Large intestine (tissue), 3 donors: ENCODE data around the gene FKBP1A. TPM values are rescaled to one million over a fixed set of nuclear protein-coding genes. Genes with fewer than 3 reads are reported as not detected.

ENCODE experiments used
- DNase-seq, 2 donors: peaks; one replicate each; pipeline versions ENCODE4 v3.0.0 to v3.0.0-alpha.2; 2013
- H3K27ac ChIP-seq: one replicate; pipeline ENCODE4 v1.5.1; 2013; ENCODE audit warnings: low read length
- H3K27me3 ChIP-seq: 2 replicates; pipeline ENCODE4 v1.6.1; 2013; ENCODE audit warnings: low read length; ENCODE audit not compliant: control insufficient read depth, insufficient read depth
- H3K36me3 ChIP-seq: 2 replicates; pipeline ENCODE4 v1.6.1; 2013; ENCODE audit warnings: low read length; ENCODE audit not compliant: control insufficient read depth, insufficient read depth
- H3K4me1 ChIP-seq: one replicate; pipeline ENCODE4 v1.6.1; 2013; ENCODE audit warnings: low read length; ENCODE audit not compliant: control insufficient read depth, insufficient read depth
- H3K4me3 ChIP-seq: one replicate; pipeline ENCODE4 v1.5.1; 2013; ENCODE audit warnings: low read length
- H3K9me3 ChIP-seq: one replicate; pipeline ENCODE4 v1.6.1; 2013; ENCODE audit warnings: mild to moderate bottlenecking, low read depth, low read length, moderate library complexity; ENCODE audit not compliant: control insufficient read depth
- WGBS: methylation state at CpG from one replicate; pipeline ENCODE4 v1.1.5; 2013; ENCODE audit warnings: low lambda C conversion rate; ENCODE audit not compliant: insufficient coverage; 5-methylcytosine and 5-hydroxymethylcytosine counted together
- polyA plus RNA-seq: library from polyadenylated mRNA; unstranded; fragments of 120-200 nt; gene quantifications from one replicate; pipeline ENCODE4 v1.2.1, GENCODE V29; 2013

Gene FKBP1A
- polyA plus RNA-seq, 1 donor, result 259 TPM

DNA sequence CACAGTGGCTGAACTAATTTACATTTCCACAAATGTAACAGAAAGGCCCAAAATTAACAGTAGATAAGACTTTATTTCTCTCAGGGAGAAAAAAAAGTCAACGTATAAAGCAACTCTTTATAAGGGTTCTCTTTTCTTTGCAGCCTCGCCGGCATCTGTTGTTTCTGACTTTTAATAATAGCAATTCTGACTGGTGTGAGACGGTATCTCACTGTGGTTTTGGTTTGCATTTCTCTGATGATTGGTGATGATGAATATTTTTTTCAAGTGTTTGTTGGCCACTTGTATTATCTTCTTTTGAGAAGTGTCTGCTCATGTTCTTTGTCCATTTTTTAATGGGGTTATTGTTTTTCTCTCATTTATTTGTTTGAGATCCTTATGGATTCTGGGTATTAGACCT lies 27.2 kb upstream of the FKBP1A start:
- 100% methylated on average over 1 of the region's 4 CpGs for WGBS
- H3K4me1 ChIP-seq, result no peaks in the 10 kb centered on the region
- peaks cover 4% of the 10 kb centered on the region for H3K9me3 ChIP-seq
- H3K36me3 ChIP-seq, result no peaks in the 10 kb centered on the region
- no peak overlapping the region for H3K27ac ChIP-seq
- DNase-seq, result no peak
- H3K4me3 ChIP-seq, result no peak overlapping the region
- H3K27me3 ChIP-seq, result peaks cover 2% of the 10 kb centered on the region

GRCh38 chr20:1418350-1418749 lies 25.5 kb upstream of the FKBP1A start:
- Histone ChIP-seq H3K4me3 (no peak overlapping the region), H3K9me3 (peaks cover 4% of the 10 kb centered on the region), H3K27ac (no peak overlapping the region), H3K27me3 (peaks cover 2% of the 10 kb centered on the region), H3K4me1 (no peaks in the 10 kb centered on the region), H3K36me3 (no peaks in the 10 kb centered on the region)
- WGBS, result no CpG with 5 or more reads among the region's 3 CpGs
- DNase-seq, result no peak

DNA sequence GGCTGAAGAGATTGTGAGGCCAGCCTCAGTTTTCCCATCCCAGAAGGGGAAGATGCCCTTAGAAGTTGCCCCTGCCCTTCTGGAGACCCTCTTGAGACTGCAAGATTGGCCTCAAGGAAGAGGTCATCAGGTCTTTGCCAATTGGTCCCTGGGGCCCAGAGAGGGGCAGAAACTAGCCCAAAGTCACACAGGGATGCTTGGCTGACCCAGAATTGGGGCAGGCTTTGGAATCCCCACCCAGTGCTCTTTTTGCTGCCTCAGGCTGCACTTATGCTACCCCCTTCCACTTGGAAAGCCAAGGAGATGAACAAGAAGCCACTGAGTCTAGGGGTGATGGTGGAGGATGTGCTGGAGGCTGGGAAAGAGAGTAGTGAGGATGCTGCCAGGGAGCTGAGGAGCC lies 24.9 kb upstream of the FKBP1A start:
- Histone ChIP-seq H3K4me1 (no peaks in the 10 kb centered on the region), H3K36me3 (no peaks in the 10 kb centered on the region), H3K27me3 (peaks cover 2% of the 10 kb centered on the region), H3K9me3 (peaks cover 4% of the 10 kb centered on the region), H3K4me3 (no peak overlapping the region), H3K27ac (no peak overlapping the region)
- no peak for DNase-seq

DNA sequence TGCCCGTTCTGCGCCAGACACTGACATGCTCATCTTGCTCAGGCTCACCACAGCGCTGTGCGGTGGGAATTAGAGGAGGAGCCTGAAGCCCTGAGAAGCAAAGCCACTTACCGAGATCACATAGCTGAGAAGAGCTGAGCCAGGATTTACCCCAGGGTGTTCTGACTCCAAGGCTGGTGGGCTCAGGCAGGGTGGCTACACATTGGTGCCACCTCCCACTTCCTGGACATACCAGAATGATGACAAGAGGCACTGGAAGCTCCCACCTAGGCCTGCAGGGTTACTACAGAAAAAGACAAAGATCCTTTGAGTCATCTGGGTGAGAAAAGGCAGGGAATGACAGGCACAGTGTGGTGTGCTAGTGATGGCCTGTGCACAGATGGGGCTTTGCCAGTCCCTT lies 24.4 kb upstream of the FKBP1A start:
- Histone ChIP-seq H3K4me3 (no peak overlapping the region), H3K9me3 (peaks cover 4% of the 10 kb centered on the region), H3K27ac (no peak overlapping the region), H3K4me1 (no peaks in the 10 kb centered on the region), H3K36me3 (no peaks in the 10 kb centered on the region), H3K27me3 (peaks cover 2% of the 10 kb centered on the region)
- no CpG with 5 or more reads among the region's 5 CpGs for WGBS
- DNase-seq, result no peak

- DNase-seq, result peak in 1 of 2 donors; percentile 32
- peaks cover 4% of the 10 kb centered on the region for H3K9me3 ChIP-seq
- 80% methylated on average over 1 of the region's 8 CpGs for WGBS
- no peak overlapping the region for H3K27ac ChIP-seq
- H3K36me3 ChIP-seq, result no peaks in the 10 kb centered on the region
- H3K4me3 ChIP-seq, result no peak overlapping the region
- H3K4me1 ChIP-seq, result no peaks in the 10 kb centered on the region
- peaks cover 2% of the 10 kb centered on the region for H3K27me3 ChIP-seq
Measured at GRCh38 chr20:1415667-1416468, 23.0 kb upstream of the FKBP1A start.

DNA sequence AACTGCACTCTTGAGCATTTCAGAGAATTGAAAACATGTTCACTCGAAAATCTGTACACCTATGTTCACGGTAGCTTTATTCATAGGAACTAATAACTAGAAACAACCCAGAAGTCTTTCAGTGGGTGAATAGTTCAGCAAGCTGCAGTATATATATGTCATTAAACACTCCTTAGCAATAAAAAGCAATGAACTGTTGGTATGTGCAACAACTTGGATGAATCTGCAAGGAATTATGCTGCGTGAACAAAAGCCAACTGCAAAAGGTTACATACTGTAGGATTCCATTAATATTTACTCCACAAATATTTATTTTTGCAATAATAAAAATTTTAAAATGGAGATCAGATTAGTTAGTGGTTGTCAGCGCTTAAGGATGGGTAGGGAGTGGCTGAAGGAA lies 22.1 kb upstream of the FKBP1A start:
- 95% methylated on average over 4 of the region's 4 CpGs for WGBS
- no peaks in the 10 kb centered on the region for H3K9me3 ChIP-seq
- no peak overlapping the region for H3K4me3 ChIP-seq
- peaks cover 2% of the 10 kb centered on the region for H3K27me3 ChIP-seq
- H3K36me3 ChIP-seq, result no peaks in the 10 kb centered on the region
- H3K27ac ChIP-seq, result no peak overlapping the region
- DNase-seq, result no peak
- H3K4me1 ChIP-seq, result no peaks in the 10 kb centered on the region

DNA sequence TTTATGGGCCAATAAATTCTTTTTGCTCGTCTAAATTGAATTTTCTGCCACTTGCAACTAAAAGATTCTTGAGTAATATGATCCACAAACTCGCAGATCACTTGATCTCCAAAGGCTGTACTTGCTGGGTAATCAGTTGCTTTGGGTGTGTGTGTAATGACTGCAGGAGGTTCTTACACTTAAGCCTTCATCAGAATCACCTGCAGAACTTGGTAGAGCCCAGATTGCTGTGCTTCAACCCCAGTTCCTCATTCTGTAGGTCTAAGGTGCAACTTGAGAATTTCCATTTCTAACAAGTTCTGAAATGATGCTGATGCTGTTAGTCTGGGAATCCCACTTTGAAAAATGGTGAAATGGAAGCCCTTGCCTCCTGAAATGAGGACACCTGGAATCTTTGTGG lies 12.9 kb upstream of the FKBP1A start:
- H3K36me3 ChIP-seq, result no peaks in the 10 kb centered on the region

DNA sequence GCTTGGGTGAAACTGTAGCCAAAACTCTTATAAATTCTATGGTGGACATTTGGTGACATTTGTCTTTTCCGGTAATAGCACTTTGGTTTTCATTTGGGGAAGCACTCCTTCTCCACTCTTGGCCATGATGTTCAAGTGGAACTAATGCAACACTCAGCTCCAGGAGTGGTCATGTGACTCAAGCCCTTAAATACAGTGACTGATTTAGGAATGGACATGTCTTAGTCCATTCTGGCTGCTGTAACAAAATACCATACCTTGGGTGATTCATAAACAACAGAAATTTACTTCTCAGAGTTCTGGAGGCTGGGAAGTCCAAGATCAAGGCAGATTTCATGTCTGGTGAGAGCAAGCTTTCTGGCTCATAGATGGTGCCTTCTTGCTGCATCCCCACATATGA lies 10.8 kb upstream of the FKBP1A start:
- DNase-seq, result no peak
- Histone ChIP-seq H3K27me3 (no peaks in the 10 kb centered on the region), H3K4me3 (no peak overlapping the region), H3K4me1 (peaks cover 48% of the 10 kb centered on the region), H3K9me3 (no peaks in the 10 kb centered on the region), H3K27ac (no peak overlapping the region), H3K36me3 (no peaks in the 10 kb centered on the region)
- WGBS, result no CpG with 5 or more reads among the region's 1 CpG

More for the DNA sequence above, 12.9 kb upstream of the FKBP1A start:
- peak overlapping the region; percentile 73 for H3K27ac ChIP-seq
- no CpG with 5 or more reads among the region's 2 CpGs for WGBS
- H3K4me3 ChIP-seq, result no peak overlapping the region
- no peaks in the 10 kb centered on the region for H3K27me3 ChIP-seq
- DNase-seq, result peak; percentile 63 to 71
- no peaks in the 10 kb centered on the region for H3K9me3 ChIP-seq
- H3K4me1 ChIP-seq, result peaks cover 30% of the 10 kb centered on the region

- no peak for DNase-seq
- H3K36me3 ChIP-seq, result no peaks in the 10 kb centered on the region
- H3K4me3 ChIP-seq, result no peak overlapping the region
- peaks cover 56% of the 10 kb centered on the region for H3K4me1 ChIP-seq
- WGBS, result no CpG with 5 or more reads among the region's 7 CpGs
- H3K9me3 ChIP-seq, result no peaks in the 10 kb centered on the region
- H3K27ac ChIP-seq, result peak overlapping the region; percentile 89
- H3K27me3 ChIP-seq, result no peaks in the 10 kb centered on the region
Measured at GRCh38 chr20:1402149-1402548, 9.3 kb upstream of the FKBP1A start.

- no peaks in the 10 kb centered on the region for H3K9me3 ChIP-seq
- no peak overlapping the region for H3K4me3 ChIP-seq
- H3K27ac ChIP-seq, result peak overlapping the region; percentile 89
- DNase-seq, result peak; percentile 58 to 80
- H3K27me3 ChIP-seq, result no peaks in the 10 kb centered on the region
- H3K36me3 ChIP-seq, result no peaks in the 10 kb centered on the region
- WGBS, result no CpG with 5 or more reads among the region's 3 CpGs
- peaks cover 56% of the 10 kb centered on the region for H3K4me1 ChIP-seq
Measured at GRCh38 chr20:1401451-1401907, 8.6 kb upstream of the FKBP1A start.
